ENCODE data around the gene ATP2C1.

ATP2C1 gene

GRCh38 chr3:130926504-130926903 lies 32.6 kb downstream of the ATP2C1 start:
- Histone ChIP-seq H3K4me1 (peaks cover 25% of the 10 kb centered on the region), H3K9me3 (peaks cover 2% of the 10 kb centered on the region; the same call in 1 of the 2 replicates), H3K27me3 (no peaks in the 10 kb centered on the region), H3K36me3 (peaks cover 7% of the 10 kb centered on the region), H3K4me3 (ENCODE audit: low read depth, low read length) (no peak overlapping the region)
- DNase-seq, result no peak
- no peak for TF ChIP-seq CTCF (IDR thresholded peaks at IDR 0.05; ENCODE audit: low read depth, low read length)

- Histone ChIP-seq H3K36me3 (peaks cover 21% of the 10 kb centered on the region), H3K4me1 (peaks cover 30% of the 10 kb centered on the region), H3K9me3 (no peaks in the 10 kb centered on the region), H3K4me3 (ENCODE audit: low read depth, low read length) (no peak overlapping the region), H3K27me3 (no peaks in the 10 kb centered on the region)
- TF ChIP-seq CTCF (IDR thresholded peaks at IDR 0.05; ENCODE audit: low read depth, low read length), result no peak
- DNase-seq, result no peak
These were observed 35.9 kb downstream of the ATP2C1 start for GRCh38 chr3:130929804-130930203.

DNA sequence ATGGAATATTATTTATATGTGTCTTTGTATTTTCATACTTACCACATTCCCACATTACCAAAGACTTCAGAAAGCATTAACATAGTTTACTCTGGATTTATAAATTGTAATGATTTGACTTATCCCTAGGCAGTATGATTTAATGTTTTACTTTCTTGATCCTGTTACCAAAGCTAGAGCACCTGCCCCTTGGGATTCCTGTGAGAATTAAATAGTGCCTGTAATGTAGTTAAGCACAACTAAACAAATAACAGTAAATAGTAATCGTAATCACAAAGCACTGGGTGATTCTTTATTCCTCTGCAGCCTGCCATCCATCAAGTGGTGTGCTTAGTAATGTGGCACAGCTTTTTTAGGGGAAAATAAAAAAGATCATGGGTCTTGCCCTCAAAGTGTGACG lies 39.1 kb downstream of the ATP2C1 start:
- H3K9me3 ChIP-seq, result no peaks in the 10 kb centered on the region
- peaks cover 27% of the 10 kb centered on the region for H3K36me3 ChIP-seq
- H3K4me3 ChIP-seq (ENCODE audit: low read depth, low read length), result no peak overlapping the region
- no peak for DNase-seq
- H3K27me3 ChIP-seq, result no peaks in the 10 kb centered on the region
- H3K4me1 ChIP-seq, result peaks cover 13% of the 10 kb centered on the region
- TF ChIP-seq CTCF (IDR thresholded peaks at IDR 0.05; ENCODE audit: low read depth, low read length), result no peak

- Histone ChIP-seq H3K36me3 (peaks cover 27% of the 10 kb centered on the region), H3K9me3 (no peaks in the 10 kb centered on the region), H3K4me1 (peaks cover 10% of the 10 kb centered on the region), H3K4me3 (ENCODE audit: low read depth, low read length) (no peak overlapping the region), H3K27me3 (no peaks in the 10 kb centered on the region)
- DNase-seq, result no peak
- TF ChIP-seq CTCF (IDR thresholded peaks at IDR 0.05; ENCODE audit: low read depth, low read length), result no peak
These were observed 40.0 kb downstream of the ATP2C1 start for GRCh38 chr3:130933801-130934345.

DNA sequence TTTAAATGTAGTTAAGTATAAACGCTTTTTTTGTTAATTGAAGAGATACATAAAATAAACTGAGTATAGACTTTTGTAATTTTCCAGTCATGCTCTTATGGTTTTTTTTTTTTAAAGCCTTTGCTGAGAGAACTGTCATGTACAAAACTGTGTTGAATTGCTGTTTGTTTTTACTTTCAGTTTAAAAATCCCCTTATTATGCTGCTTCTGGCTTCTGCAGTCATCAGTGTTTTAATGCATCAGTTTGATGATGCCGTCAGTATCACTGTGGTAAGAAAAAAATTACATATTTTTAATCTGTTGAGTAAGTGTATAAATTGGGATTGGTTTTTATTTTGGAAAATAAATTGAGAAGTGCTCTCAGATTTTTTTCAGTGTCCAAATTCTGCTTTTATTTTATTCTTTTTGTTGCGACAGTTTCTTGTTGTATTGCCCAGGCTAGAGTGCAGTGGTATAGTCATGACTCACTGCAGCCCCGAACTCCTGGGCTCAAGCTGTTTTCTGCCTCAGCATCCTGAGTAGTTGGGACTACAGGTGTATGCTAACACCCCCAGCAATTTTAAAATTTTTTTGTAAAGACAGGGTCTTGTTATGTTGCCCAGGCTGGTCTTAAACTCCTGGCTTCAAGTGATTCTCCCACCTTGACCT lies 40.7 kb downstream of the ATP2C1 start:
- peaks cover 27% of the 10 kb centered on the region for H3K36me3 ChIP-seq
- H3K9me3 ChIP-seq, result no peaks in the 10 kb centered on the region
- H3K4me1 ChIP-seq, result peaks cover 7% of the 10 kb centered on the region
- DNase-seq, result no peak
- no peak for TF ChIP-seq CTCF (IDR thresholded peaks at IDR 0.05; ENCODE audit: low read depth, low read length)
- H3K4me3 ChIP-seq (ENCODE audit: low read depth, low read length), result no peak overlapping the region
- H3K27me3 ChIP-seq, result no peaks in the 10 kb centered on the region

DNA sequence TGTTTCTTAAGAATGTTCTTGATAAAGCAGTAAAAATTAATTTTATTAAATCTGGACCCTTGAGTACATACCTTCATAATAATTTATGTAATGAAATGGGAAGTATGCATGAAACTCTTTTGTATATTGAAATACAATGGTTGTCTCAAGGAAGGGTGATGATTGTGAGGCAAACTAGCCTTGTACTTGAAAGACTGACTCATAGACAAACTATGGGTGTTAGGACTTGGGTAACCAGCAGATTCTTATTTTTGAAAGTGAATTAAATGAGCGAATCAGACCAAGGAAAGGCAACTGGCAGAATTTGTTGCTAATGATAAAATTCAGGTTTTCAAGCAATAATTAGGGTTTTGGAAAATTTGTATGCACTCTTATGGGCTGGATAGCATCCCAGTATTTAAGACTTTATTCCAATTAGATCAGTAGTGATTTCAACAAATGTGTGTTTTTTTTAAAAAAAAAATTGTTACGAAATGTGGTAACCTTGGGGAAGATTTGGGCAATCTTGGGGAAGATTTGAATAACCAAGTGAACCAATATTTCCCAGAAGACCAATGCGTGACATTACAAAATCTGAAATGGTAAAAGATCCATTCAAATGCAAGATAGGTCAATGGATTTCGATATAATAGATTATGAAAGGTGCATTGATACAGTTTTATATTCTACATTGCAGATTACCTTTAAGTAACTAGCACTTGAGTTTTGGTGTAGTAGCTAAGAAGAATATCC lies 42.0 kb downstream of the ATP2C1 start:
- Histone ChIP-seq H3K27me3 (no peaks in the 10 kb centered on the region), H3K9me3 (no peaks in the 10 kb centered on the region), H3K4me3 (ENCODE audit: low read depth, low read length) (no peak overlapping the region), H3K36me3 (peaks cover 34% of the 10 kb centered on the region), H3K4me1 (peaks cover 4% of the 10 kb centered on the region)
- no peak for DNase-seq
- TF ChIP-seq CTCF (IDR thresholded peaks at IDR 0.05; ENCODE audit: low read depth, low read length), result no peak

Measured in BE2C (cell line).